ENCODE data around the gene GGNBP2.

Gene GGNBP2

DNA sequence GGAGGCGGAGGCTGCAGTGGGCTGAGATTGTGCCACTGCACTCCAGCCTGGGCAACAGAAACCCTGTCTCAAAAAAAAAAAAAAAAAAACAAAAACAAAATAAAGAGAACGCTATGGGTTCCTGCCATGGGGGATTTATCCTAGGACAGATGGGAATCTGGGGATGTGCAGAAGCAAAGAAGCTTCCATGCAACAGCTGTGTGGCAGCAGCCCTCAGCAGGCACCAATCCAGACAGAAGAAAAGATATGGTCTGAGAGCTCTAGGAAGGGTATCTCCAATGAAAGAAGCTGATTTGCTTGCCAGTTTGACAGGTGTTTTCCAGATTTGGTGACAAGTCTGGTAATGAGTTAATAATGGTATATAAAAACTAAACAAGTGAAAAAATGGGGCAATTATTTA is 21.6 kb upstream of the GGNBP2 start:
- no peak for DNase-seq (ENCODE audit: low spot score)

- no peak for DNase-seq (ENCODE audit: low spot score)
Measured at GRCh38 chr17:36524428-36524876, 20.3 kb upstream of the GGNBP2 start.

DNA sequence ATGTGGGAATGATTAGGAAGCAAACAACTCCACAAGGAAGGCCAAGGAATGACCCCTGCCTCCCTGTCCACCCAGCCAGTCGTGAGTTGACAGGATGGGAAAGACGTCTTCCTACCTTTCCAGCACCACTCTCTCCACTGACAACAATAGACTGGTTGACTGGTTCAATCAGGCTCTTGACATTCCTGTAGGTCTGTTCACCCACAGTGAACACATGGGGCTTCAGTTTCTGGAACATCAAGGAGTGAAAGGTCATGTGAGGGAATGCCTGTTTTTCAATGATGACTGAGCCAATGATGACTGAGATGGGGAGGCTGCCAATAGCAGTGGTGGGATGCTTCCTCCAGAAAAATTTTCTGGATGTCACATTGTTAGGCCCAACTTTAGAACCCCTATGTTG is 19.6 kb upstream of the GGNBP2 start:
- DNase-seq (ENCODE audit: low spot score) = no peak

DNA sequence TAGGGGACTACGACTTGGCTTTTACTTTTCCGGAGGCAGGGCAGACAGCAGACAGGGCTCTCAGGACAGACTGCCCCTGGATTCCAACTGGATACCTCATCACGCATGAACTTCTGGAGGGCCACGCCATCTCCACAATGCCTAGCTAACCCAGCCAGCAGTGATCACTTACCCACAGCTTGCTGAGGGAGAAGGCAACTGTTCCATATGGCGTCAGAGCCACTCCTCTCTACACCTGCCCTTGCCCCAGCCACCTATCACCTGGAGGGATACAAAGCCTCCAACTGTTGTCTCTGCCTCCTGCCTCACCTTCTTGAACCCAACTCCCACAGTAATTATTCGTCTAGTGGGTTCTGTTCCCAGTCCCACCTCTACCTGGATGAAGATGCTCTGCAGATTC is 18.8 kb upstream of the GGNBP2 start:
- no peak for DNase-seq (ENCODE audit: low spot score)

- DNase-seq (ENCODE audit: low spot score) = no peak
Measured at GRCh38 chr17:36527621-36528250, 17.0 kb upstream of the GGNBP2 start.

DNA sequence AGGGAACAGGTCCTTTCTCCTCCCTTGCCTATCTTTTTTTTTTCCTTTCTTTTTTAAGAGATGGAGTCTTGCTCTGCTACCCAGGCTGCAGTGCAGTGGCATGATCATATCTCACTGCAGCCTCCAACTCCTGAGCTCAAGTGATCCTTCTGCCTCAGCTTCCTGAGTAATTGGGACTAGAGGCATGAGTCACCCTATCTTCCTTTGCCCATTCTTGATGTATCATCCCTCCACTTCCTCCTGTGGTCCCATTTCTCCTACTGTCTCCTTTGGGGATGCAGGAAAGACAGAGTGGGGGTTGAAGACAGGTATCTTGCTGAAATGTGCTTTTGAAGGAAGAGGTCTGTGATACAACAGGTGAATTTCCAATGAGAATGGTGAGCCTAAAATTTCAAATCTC is 15.6 kb upstream of the GGNBP2 start:
- DNase-seq (ENCODE audit: low spot score) = peak; percentile 52

DNA sequence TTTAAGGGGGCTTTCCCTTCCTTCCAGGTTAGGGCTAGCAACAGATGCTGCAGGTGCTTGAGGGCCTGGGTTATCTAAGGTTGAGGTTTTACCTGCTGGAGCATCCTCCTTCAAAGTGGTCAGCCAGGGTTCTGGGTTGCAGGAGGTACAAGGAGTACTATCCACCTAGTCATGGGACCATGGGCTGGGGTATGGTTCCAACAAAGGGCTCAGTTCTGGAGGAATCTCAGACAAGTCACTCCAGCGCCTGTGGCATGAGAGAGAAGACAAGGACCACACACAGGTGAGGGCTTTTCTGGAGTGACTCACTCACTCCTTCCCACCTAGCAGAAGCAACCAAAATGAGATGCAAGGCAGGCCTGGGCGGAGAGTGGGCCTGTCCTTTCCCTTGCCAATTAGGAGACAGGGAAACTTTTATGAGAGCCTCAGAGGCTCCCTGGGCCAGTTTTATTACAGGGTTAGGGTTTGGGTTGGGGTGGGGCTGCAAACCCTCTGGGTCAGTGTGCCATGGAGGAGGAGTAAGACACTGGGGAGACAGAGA is 12.2 kb upstream of the GGNBP2 start:
- no peak for DNase-seq (ENCODE audit: low spot score)

DNA sequence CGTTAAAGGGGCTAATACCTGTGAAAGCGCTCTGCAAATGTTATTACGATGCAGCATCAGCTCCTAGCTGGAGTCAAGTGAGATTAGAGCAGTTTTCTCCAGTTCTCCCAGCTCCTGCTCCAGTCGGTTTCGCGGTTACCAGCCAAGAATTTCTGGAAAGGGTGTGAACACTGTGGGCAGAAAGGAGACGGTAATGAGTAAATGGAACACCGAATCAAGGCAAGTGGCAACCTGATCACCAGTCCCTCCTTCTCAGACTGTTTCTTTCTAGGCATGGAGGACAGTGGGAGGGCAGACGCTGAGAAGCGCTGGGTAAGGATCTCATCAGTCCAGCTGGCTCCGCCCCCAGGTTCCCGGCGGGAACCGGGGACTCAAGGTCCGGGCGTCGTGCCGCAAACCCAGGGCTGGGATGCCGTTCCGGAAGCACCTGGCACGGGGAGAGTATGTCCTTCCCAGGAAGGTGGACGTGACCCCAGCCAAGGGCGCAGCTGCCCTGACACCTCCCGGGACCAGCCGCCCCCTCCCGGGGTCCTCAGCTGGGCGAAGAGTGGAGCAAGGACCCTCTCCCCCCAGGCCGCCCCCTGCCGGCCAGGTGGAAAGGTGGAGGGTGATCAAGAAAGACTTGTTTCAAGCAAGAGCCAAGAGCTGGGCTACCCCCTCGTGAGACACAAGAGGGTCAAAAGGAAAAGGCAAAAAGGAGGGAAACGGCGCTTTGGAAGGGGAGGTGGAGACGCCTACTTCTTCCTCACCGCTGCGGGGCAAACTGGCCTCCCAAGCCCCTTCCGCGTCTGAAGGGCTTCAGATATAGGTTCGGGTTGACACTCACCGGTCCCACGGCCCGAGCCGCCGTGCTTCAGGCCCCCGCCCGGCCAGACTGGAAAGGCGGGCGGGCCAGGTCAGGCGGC is 10.5 kb upstream of the GGNBP2 start:
- DNase-seq (ENCODE audit: low spot score) = peak; percentile 64

DNA sequence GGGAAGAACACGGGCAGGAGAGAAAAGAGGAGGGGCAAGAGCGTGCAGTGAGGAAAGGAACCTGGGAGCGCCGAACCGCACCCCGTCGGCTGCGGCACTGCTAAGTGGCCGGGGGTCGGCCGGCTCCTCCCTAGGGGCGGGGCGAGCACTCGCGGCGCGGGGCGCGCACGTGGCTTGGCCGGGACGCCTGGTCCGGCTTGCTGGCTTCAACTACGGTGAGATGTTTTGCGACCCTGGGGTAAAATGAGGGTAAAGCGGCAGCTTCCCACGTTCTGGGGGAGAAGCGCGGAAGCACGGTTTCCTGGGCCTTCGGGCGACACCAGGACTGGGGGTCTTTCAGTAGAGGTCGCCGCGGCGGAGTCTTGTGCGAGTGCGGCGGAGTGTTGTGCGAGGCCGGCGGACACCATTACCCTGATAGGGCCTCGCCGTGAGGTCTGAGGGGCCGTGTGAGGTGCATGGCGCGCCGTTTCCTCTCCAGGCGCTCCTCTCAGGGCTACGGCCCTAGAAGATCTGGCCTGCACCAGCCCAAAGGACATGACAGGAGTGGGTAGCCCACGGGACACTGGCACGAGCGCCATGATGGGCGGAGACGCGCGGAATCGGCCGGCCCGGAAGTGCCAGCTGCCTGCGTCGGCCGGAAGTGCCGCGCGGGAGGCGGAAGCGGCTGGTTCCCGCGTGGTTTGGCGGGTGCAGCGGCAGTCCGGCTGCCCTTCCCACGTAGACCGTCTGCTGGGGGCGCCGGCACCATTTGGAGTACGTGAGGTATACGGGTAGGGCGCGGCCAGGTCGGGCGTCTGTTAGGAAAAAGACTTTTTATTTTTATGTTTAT is 9.7 kb upstream of the GGNBP2 start, which contains the start of the genes MYO19 and PIGW:
MYO19 (minus strand) TSS at position 29 of the 829 bp plus-strand sequence. CDS start 2,330 bp downstream, outside the sequence.
PIGW (plus strand) TSS at position 148 of the 829 bp plus-strand sequence. CDS start 2,115 bp downstream, outside the sequence.
- DNase-seq (ENCODE audit: low spot score) = peak; percentile 94

DNA sequence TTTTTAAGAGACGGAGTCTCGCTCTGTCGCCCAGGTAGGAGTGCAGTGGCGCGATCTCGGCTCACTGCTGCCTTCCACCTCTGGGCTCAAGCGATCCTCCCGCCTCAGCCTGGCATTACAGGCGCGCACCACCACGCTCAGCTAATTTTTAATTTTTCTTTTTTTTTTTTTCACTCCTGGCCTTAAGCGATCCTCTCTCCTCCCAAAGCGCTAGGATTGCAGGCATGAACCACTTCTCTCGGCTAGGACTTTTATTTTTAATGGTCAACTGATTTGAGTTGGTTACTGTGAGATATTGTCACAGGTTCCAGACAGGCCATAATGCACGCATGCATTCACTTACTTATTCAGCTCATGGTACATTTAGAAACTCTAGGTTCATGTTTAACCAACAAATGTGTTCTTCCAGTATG is 9.0 kb upstream of the GGNBP2 start:
- no peak for DNase-seq (ENCODE audit: low spot score)

DNA sequence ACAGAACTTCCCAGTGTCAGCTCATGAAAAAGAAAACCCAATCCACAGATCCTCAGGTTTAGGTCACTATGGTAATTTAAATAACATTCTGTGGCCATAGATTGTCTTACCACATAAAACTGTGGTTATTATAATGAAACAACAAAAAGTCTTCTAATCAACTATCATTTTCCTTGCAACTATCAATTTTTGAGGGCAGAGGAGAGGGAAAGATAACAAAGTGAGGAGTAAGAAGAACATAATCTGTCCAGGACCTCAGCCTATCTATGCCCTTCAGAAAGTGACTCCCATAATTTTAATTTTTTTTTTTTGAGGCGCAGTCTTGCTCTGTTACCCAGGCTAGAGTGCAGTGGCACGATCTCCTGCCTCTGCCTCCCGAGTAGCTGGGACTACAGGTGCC is 4.0 kb upstream of the GGNBP2 start:
- DNase-seq (ENCODE audit: low spot score) = no peak

- no peak for DNase-seq (ENCODE audit: low spot score)
Measured at GRCh38 chr17:36542755-36543154, 2.0 kb upstream of the GGNBP2 start.

- peak; percentile 41 for DNase-seq (ENCODE audit: low spot score)
Measured at GRCh38 chr17:36544044-36544306, 744 bp upstream of the GGNBP2 start.

GRCh38 chr17:36545077-36545464 is 352 bp downstream of the GGNBP2 start:
- DNase-seq (ENCODE audit: low spot score) = no peak

DNA sequence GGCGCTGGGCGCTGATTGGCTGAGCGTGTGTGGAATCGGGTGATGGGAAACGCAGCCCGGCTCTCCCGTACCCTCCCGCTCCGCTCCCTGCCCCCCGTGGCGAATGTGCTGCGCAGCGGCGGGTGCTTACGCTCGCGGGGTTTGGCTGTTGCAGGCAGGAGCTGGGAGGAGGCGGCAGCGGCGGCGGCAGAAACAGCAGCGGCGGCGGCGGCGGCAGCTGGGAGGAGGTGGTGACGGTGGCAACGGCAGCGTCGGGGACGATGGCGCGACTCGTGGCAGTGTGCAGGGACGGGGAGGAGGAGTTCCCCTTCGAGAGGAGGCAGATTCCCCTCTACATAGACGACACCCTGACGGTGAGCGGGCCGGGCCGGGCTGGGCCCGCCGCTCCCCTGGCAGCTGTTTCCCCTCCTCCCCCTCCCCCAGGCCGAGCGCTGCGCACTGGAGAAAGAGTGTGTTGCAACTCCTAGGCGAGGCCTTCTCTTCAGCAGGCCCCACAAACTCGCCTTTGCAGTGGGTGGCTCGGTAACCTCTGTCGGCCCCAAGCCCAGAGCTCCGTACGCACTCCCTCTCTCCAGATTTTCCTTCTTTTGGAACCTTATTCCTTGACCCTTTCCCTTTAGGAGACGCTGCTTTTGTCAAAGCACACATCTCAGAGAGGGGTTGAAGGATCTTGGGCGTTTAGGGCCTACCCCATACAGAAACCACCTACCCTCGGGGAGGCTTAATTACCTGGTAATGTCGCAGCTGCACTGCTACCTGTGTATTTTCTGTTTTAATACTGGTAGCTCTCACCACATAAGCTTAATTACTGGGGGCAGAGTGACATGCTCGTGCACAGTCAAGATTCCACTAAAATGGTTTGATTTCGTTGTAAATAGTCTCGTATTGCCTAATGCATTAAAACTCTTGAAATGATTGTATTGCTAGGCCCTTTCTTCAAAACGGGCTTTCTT is 1.0 kb downstream of the GGNBP2 start:
- peak; percentile 98 for DNase-seq (ENCODE audit: low spot score)

DNA sequence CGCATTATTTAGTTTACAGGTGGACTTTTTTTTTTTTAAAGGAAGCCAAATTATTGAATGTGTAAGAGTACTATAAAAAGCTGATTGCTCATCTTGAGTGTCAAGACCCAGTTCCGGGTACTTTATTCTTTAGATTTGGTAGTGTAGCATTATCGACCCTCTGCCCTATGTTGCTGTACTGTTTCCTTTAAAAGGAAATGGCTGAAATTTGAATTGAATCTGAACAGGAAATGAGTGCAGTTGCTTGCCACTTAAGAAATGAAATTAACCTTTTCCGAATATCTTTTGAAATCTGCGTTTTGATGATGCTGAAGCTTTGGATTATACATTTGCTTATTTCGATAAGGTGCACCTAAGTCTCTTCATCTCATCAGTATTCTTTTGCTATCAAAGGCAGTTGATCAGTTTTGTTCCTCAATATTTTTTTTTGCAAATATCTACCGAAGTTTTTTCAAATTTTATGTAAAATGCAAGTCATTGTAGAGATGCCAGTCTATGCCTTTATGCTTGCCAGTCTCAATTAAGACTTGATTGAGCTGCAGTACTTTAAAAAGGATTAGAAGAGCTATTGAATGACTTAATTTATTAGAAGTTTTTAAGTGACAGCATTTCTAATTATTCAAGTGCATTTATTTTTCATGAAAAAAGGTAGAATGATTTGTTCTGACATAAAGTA is 1.8 kb downstream of the GGNBP2 start:
- no peak for DNase-seq (ENCODE audit: low spot score)

- no peak for DNase-seq (ENCODE audit: low spot score)
Measured at GRCh38 chr17:36547776-36548175, 3.1 kb downstream of the GGNBP2 start.

GRCh38 chr17:36550491-36551417 is 6.0 kb downstream of the GGNBP2 start:
- no peak for DNase-seq (ENCODE audit: low spot score)

DNA sequence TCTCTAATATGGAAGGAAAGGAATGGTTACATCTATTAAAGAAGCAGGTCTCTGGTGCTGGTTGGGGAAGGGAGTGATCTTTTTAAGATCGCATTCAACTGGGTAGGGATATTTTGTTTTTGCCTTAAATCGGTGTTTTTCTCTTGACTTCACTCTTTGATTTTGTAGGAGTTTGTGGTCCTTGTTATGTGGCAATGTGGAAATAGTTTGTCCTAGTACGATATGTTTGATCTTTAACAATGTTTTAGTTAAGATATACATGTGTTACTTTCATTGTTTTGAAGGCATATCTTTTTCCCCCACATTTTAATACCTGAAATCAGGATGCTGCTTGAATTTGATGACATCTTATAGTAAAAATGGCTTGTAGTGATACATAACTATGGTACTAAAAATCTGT is 8.7 kb downstream of the GGNBP2 start:
- DNase-seq (ENCODE audit: low spot score) = no peak

All from AG08395 (cell line).